HG03439 (cell line): ENCODE results near the gene ZIC5.
"Not testable (repeated sequence)": the region's sequence is repeated elsewhere in the genome, so short reads cannot be mapped to it uniquely, and the experiment has no call there.

Experiments
- ATAC-seq: cut with Tn5 transposase; IDR thresholded peaks from one replicate; pipeline ENCODE4 v1.9.1; 2021; ENCODE audit warnings: mild to moderate bottlenecking, moderate library complexity; ENCODE audit not compliant: unreplicated experiment

Gene ZIC5

DNA sequence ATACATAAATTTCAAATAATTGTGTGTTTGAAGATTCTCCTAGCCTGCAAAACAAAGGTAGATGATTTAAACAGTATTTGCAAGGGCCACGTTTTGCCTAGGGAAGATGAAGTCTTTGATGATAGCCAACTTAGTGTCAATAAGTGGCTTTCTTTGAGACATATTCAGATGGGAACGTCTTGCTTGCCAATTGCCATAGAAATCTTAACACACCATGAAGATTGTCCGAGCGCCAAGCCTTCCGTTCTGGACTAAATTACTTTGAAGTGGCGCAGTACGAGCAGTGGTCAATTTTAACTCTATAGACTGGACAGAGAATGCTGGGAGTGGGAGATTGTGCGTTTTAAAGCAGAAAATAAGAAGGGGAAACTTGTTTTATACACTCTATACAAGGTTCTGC lies 9.9 kb downstream of the ZIC5 start:
- no peak for ATAC-seq

DNA sequence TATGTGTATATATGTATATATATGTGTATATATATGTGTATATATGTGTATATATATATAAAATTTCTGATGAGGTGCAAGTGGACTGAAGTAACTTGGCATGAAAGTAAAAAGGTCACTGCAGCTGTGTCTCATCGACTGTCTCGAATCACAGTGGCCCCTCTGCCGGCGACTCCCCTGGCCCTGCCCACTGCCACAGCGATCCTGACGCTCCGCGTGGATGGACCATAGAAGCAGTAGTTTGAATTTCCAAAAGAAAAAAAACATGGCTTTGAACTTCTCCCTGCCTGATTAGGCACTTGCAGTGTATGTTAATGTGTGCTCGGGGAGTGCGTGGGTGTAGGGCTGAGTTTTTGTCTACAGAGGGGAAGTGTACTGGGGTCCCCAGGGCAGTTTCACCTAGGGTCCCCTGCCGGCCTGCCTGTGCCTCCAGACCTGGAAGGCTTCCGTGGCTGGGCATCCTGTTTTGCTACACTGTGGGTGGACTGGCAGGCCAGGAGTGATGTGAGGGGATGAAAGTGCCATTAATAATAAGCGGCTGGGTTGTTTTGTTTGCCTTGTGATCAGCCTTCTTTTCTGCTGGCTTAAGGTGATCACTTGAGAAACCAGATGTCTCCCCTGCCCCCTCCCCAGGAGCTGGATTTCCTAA lies 10.8 kb downstream of the ZIC5 start:
- no peak for ATAC-seq

DNA sequence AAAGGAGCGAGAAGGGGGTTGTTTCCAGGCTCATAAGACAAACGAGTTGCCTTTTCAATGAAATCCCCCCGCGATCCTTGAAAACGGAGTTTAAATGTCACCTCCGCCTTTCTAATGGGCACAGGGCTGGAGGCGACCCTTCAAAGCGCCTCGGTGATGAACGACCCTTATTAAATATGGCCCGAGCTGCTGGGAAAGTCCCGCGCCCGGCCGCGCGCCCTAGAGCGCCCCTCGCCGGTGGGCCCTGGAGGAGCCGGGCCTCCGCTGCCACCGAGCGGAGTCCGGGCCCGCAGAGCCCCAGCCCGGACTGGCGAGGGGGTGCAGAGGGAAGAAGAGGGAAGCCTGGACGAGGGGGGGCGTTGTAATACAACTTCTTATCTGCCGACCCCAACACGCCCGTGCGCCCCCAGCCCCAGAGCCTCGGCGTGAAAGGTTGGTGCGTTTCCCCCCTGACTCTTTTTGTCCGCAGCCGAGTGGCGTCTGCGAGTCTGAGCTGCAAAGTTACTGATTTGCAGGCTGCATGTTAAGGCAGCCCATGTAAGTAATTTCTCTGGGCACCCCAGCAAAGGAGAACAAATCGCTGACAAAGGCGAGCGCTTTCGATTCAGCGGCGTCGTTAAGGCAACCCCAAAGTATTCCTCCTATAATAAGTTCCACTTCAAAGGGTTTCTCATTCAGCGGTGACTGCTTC lies 11.9 kb downstream of the ZIC5 start:
- ATAC-seq = no peak

DNA sequence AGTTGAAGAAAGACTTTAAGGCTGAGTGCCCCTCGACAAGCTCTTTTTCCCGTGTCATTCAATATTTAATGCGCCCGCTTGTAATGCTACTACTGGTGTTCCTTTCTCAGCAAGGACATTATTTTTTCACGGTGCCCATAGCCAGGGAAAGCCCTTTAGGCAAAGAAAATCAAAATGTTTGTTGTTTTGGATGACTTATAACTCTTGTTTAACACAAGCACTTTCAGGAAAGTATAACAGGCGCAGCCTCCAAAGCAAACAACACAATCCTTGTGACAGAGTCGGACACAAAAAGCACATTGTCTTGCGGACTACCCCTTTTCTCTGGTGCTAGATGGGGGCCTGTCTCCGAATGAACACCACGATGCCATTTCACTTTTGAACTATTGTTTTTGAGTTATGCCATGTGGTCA lies 12.4 kb downstream of the ZIC5 start:
- ATAC-seq = no peak

DNA sequence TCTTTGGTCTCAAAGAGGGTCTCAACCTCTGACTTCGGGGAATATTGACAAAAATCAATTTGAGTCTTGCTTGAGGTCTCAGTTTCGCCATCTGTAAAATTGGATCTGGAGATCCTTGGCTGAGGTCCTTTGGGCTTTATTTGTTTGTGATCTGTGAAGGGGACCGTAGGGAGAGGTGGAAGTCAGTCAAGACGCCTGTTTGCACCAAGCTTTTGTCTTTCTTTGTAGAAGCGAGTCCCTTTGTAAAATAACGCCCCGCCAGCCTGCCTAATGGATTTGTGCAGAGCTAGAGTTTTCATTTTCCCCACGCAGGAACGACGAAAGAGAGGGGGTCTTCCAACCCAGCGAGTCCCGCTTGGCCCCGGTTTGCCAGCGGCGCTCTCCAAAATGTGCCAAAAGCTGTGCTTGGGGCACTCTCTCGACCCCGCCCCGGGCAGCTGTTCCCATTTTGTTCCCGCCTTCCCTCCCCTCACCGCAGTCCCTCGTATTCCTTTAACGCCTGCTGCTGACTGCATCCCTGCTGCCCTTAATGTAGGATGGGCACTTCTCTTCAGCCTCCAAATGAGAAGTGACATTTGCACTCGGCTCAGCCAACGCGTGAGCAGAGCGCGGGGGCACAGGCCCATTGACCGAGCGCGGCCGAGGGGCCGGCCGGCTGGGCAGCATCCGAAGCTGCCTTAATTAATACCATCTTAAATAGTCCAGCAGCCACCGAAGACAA lies 13.0 kb downstream of the ZIC5 start:
- no peak for ATAC-seq

DNA sequence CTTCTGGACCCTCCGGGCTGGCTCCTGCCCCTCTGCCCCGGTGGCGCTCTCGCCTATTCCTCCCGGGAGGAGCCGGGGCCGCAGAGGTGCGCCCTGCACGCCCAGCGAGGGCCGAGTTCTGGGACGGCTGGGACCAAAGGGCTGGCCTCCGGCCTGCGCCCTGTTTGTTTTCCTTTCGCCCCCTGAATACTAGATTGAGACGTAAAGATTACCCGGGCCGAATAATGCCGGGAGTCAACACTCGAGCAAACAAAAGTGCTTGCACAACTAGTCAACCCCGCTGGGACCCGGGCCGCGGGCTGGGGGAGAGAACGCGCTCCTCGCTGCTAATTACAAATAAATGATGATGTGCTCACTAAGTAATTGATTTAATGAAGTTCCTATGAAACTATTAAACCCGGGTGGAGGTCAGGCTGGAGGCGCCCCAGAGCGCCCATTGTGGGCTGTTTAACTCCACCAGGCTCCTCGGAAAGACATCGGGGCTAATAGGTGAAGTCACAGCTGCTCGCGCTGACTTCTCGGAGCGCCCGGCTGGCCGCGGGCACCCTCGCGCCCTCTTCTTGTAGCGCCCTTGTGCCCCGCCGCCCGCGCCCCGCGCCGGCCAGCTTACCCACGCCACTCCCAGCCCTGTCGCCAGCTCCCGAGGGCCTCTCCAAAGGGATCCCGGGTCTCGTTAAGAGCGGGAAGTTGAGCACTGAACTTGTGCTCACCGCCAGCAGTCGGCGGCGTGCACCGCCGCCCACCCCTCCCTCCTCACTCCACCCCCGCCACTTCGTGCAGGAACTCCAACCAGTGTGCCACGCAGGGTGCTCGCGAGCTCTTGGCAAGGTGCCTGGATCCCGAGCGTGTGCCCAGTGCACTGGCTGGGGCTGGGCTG lies 14.9 kb downstream of the ZIC5 start:
- ATAC-seq = no peak

DNA sequence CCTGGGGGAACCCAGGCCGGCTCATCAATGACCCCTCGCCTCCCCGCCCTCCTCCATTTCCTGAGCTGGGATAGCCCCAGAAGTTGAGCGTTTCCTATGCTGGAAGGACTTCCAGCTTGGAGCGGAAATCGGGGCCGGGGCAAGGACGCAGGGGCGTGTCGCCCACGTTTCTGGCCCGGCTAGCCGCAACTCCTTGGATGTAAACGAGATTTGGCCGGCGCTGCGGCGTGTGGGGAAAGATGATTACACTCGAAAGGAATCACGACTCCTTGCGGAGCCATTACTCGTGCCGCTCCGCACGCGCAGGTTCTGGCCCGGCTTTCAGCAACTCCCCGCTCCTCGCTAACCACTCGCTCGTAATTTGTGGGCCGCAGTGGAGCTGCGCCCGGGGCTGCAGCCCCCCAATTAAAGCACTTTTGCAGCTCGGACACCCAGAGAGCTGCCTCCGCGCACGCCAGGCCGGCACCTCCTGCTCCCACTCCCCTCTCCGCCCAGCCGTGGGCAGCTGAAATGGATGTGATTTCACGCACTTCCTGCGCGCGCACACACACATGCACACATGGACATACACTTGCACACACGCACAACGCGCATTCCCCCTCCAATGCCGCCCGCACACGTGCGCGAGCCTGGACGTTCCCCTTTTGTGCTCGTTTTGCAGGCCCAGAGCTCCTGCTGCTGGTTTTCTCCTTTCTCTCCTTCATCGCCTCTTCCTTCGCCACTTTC lies 15.7 kb downstream of the ZIC5 start:
- no peak for ATAC-seq

DNA sequence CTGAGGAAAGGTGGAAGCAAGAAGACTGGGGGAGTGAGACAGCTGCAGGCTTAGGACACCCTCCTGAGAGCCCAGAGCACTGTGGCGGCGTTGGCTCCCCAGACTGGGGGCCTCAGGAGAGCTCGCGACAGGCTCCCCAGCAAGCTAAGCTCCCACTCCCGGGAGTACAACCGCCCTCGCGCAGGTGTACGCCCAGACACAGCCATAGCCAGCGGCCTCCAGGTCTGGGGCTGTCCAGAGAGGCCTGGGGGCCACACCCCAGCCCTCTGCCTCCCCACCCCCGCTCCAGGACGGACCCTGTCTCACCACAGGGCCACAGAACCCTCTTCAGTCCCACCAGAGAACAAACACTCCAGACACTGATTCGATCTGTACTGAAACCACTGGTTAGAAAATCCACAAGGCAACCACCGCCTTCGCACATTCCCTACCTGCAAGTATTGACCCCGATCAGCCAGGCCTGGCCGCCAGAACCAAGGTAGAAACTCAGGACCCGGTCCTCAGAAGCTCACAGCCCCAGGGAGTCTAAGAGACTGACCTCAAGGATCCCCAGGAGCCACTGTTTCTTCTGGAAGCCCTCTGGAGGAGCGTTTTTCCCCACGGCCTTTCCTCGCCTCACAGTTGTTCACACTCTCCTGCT lies 16.3 kb downstream of the ZIC5 start:
- ATAC-seq = no peak

DNA sequence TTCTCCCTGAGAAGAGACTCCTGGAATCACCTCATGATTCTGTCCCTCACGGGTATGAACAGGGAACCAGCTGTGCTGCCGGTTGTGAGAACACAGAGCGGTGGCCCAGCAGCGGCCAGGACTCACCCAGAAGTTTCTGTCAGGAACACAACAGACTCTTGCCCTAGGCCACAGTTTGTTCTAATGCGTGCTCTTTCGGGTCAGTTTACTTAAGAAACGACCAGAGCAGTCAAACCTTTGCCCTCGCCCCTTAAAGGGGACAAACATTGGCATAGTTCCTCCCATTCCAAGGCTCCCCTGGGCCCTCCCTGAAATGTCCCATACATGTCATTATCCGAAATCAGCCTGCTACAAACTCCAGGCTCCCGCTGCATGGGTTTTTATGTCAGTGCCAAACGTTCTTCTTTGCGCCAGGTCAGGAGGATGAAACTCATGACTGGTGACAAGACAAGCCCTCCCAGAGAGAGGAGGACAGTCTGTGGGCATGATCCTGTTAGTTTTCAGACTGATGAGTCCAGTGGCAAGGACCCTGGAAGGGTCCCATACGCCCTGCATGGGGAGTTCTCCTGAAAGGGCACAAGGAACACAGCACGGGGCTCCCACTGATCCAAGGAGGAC lies 18.3 kb downstream of the ZIC5 start:
- ATAC-seq = no peak

DNA sequence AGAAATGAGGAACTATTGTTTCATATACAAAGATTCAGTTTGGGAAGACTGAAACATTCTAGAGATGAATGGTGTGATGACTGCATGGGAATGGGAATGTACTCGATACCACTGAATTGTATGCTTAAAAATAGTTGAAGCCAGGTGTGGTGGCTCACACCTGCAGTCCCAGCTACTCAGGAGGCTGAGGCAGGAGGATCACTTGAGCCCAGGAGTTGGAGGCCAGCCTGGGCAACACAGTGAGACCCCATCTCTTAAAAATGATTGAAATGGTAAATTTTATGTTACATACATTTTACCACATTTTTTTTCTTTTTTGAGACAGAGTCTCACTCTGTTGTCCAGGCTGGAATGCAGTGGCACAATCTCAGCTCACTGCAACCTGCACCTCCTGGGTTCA lies 19.9 kb downstream of the ZIC5 start:
- not testable (repeated sequence) for ATAC-seq

DNA sequence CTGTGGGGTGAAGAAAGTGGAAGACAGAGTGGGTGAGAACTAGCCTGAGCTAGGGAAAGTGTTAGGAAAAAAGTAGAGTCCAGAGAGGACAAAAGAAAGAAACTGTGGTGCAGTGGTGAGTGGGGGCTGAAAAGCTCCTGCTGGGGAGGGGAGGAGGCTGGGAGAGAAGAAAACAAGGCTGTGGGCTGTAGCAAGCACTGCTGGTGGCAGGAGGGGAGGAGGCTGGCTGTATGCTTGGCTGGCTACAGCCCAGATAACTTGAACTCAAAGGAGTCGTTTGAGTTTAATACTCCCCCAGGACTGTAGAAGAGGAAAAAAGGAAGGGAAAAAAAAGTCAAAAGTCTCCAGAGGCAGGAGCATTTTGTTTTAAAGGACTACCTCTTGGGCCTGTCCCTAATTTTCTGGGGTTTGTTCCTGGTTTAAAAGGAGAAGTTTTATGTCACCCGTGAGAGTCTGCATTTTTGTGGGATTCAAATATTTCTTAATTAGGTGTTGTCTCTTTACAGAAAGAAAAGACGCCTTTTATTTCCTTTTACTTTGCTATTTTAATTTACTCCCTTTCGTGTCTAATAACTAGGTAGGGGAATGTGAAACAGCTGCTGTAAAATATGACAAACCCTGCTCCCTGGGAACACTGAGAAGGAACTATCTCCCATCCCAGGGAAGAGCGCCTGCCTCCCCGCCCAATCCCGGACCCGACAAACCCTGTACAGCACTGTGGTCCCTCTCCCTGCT lies 21.7 kb downstream of the ZIC5 start:
- no peak for ATAC-seq

DNA sequence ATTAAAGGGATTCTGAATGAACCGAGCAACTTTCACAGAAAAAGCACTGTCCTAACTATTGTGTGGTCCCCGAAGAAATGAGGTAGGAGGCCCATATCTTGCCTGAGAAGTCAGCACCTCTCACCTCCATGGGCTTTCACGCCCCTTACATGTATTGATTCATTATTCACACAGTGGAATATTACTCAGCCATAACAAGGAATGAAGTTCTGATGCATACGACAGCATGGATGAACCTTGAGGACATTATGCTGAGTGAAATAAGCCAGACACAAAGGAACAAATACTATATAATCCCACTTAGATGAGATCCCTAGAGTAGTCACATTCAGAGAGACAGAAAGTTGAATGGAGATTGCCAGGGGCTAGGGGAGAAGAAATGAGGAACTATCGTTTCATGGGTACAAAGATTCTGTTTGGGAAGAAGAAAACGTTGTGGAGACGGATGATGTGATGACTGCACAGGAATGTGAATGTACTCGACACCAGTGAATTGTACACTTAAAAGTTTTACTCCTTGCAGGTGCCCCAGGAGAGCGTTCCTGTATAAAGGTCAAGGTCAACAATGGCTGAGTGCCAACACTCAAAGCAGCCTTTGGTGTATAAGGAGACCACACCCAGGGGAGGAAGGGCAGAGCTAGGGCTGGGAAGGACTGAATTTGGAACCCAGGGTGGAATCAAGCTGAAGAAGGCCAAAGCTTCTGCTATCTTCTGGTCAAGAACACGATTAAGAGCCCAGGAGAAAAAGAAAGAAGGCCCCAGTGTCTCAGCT lies 22.5 kb downstream of the ZIC5 start:
- ATAC-seq = no peak

DNA sequence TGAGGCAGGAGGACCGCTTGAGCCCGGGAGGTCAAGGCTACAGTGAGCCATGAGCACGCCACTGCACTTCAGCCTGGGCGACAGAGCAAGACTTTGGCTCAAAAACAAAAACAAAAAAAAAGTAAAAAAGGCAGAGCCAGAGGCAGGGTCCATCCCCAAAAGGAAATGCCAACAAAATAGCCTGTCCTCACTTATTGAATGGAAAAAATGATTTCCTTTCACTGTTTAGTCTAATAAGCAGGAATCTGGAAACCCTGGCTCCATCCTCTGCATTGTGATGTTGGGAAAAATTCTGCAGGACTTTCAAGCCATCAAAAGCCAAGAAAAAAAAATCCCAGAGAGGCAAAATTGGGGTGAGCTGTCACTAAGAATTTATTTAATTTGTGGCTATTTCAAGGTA lies 23.2 kb downstream of the ZIC5 start:
- ATAC-seq = no peak

DNA sequence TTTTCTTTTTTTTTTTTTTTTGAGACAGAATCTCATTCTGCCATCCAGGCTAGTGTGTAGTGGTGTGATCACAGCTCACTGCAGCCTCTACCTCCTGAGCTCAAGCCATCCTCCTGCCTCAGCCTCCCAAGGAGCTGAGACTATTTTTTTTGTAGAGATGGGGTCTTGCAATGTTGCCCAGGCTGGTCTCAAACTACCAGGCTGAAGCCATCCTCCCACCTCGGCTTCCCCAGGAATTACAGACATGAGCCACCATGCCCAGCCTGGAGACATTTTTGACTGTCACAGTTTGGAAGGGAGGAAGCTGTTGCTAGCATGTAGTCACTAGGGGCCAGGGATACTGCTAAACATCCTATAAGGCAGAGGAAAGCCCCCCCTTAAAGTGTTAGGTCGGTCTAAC lies 23.9 kb downstream of the ZIC5 start:
- no peak for ATAC-seq

DNA sequence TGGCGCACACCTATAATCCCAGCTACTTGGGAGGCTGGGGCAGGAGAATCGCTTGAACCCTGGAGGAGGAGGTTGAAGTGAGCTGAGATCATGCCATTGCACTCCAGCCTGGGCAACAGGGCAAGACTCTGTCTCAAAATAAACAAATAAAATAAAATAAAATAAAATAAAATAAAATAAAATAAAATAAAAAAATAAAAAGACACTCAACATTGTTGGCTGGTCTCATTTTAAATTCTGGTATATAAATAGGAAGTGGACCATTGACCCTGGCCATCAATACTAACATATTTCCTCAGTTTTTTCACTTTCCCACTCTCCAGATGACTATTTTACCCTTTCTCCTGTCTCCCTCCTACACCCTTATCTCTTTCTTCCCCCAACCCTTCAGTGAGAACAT lies 26.1 kb downstream of the ZIC5 start:
- ATAC-seq = not testable (repeated sequence)

DNA sequence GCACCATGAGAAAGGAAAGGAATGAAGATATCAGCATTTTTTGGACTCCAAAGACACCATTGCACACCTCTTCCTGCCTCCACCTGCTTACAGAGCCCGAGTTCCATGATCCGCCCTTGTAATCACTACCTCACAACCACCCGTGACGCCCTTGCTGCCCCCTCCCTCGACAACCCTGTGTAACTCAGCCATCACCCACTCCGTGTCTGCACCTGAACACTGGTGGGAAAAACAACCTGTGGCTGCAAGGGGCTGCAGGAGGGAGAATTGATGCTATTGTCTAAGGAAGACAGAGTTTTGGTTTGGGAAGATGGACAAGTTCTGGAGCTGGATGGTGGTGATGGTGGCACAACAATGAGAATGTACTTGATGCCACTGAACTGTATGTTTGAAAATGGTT lies 27.0 kb downstream of the ZIC5 start:
- no peak for ATAC-seq

DNA sequence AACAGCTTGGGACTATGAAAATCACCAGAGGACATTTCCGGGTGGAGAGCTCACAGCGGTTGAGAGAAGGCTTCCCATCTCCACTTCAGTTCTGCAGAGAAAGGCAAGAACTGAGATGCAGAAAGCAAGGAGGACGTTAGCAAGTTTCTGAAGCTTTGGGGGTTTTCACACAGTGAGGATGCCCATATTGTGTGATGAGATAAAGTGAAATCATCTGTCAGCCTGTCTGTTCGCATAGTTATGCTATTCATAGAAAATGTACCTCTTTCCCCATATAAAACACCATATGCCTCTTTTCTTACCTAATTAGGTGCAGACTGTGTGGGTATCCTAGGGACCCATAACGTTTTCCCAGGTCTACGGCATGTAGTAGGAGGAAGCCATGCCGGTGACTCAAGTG lies 27.5 kb downstream of the ZIC5 start:
- ATAC-seq = no peak

DNA sequence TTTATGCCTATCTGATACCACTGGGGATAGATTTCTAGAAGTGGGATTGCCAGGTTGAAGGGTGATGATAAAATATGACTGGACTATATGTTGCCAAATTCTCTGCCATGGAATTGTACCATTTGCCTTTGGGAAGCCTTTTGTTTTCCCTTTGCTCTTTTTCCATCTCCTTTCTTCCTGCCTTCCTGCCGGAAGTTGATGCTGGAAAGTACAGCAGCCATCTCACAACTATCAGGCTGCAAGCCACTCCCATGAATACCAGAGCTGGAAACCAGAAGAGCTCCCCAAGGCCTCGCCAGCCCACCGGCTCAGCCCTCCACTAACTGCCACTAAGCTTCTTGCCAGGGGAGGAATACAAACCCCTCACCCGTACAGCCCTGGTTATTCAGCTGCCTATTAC lies 29.7 kb downstream of the ZIC5 start:
- no peak for ATAC-seq
